Neuronal stem cell (in vitro differentiated cells): ENCODE data around the gene NPIPA3.
"Not testable (repeated sequence)": the region's sequence is repeated elsewhere in the genome, so short reads cannot be mapped to it uniquely, and the experiment has no call there.

Source experiments
- DNase-seq: peaks from one replicate; pipeline ENCODE4 v3.0.0-alpha.2; 2013; ENCODE audit warnings: low spot score
- H2AFZ ChIP-seq: one replicate; pipeline ENCODE4 v1.6.1; 2013; ENCODE audit warnings: mild to moderate bottlenecking, low read length, inconsistent platforms
- H2AK5ac ChIP-seq: 2 replicates; pipeline ENCODE4 v1.6.1; 2013; ENCODE audit warnings: low read depth, mild to moderate bottlenecking, inconsistent platforms, low read length, moderate library complexity, mixed read lengths
- H2BK120ac ChIP-seq: 2 replicates; pipeline ENCODE4 v1.6.1; 2013; ENCODE audit warnings: low read depth, mild to moderate bottlenecking, inconsistent platforms, low read length, moderate library complexity, mixed read lengths
- H2BK12ac ChIP-seq: one replicate; pipeline ENCODE4 v1.6.1; 2013; ENCODE audit warnings: low read length, inconsistent platforms
- H2BK15ac ChIP-seq: 2 replicates; pipeline ENCODE4 v1.6.1; 2013; ENCODE audit warnings: mild to moderate bottlenecking, low read length, inconsistent platforms, mixed read lengths
- H2BK5ac ChIP-seq: one replicate; pipeline ENCODE4 v1.6.1; 2013; ENCODE audit warnings: inconsistent platforms, mild to moderate bottlenecking, low read length, moderate library complexity
- H3K14ac ChIP-seq: one replicate; pipeline ENCODE4 v1.6.1; 2013; ENCODE audit warnings: low read length, inconsistent platforms
- H3K18ac ChIP-seq: 2 replicates; pipeline ENCODE4 v1.6.1; 2013; ENCODE audit warnings: low read length, inconsistent platforms
- H3K23ac ChIP-seq: 2 replicates; pipeline ENCODE4 v1.6.1; 2013; ENCODE audit warnings: low read depth, mild to moderate bottlenecking, mixed read lengths, low read length, inconsistent platforms; ENCODE audit not compliant: poor library complexity
- H3K27ac ChIP-seq: replicated peaks from 3 replicates; pipeline ENCODE4 v1.5.1; 2013; ENCODE audit warnings: low read length, inconsistent platforms
- H3K27me3 ChIP-seq, 3 experiments: 2 replicates each; pipeline ENCODE4 v1.6.1; 2013; ENCODE audit warnings: low read length in 3 of 3, mild to moderate bottlenecking in 2 of 3, inconsistent platforms in 1 of 3, low read depth in 1 of 3, mixed read lengths in 1 of 3, moderate library complexity in 1 of 3; ENCODE audit not compliant: control insufficient read depth in 3 of 3, insufficient read depth in 3 of 3
- H3K36me3 ChIP-seq, 2 donors: replicated peaks in 1 of 2; 2 replicates each; pipeline ENCODE4 v1.6.1; 2013; ENCODE audit warnings: low read length in 2 of 2; ENCODE audit not compliant: control insufficient read depth in 2 of 2, insufficient read depth in 2 of 2
- H3K4ac ChIP-seq: 2 replicates; pipeline ENCODE4 v1.6.1; 2013; ENCODE audit warnings: inconsistent platforms, mild to moderate bottlenecking, low read length, moderate library complexity
- H3K4me1 ChIP-seq, 2 donors: 1 replicate in 1 of 2; 2 replicates in 1 of 2; pipeline ENCODE4 v1.6.1; 2013; ENCODE audit warnings: low read length in 2 of 2, low read depth in 1 of 2; ENCODE audit not compliant: control insufficient read depth in 2 of 2, insufficient read depth in 1 of 2
- H3K4me2 ChIP-seq: one replicate; pipeline ENCODE4 v1.6.1; 2013; ENCODE audit warnings: mild to moderate bottlenecking, low read length, inconsistent platforms; ENCODE audit not compliant: insufficient read depth, poor library complexity, severe bottlenecking
- H3K4me3 ChIP-seq, 2 donors: 2 replicates each; pipeline ENCODE4 v1.5.1; 2013; ENCODE audit warnings: low read length in 2 of 2, mild to moderate bottlenecking in 2 of 2, inconsistent platforms in 1 of 2, moderate library complexity in 1 of 2
- H3K79me1 ChIP-seq: one replicate; pipeline ENCODE4 v1.6.1; 2013; ENCODE audit warnings: low read depth, mild to moderate bottlenecking, inconsistent platforms, low read length, moderate library complexity
- H3K9ac ChIP-seq: one replicate; pipeline ENCODE4 v1.6.1; 2013; ENCODE audit warnings: mild to moderate bottlenecking, low read depth, low read length, inconsistent platforms; ENCODE audit not compliant: poor library complexity
- H3K9me3 ChIP-seq, 2 donors: replicated peaks in 1 of 2; 2 replicates each; pipeline versions ENCODE3 to v1.6.1; 2013; ENCODE audit warnings: low read length in 2 of 2, mild to moderate bottlenecking in 2 of 2, inconsistent platforms in 1 of 2, low read depth in 1 of 2, mixed read lengths in 1 of 2, moderate library complexity in 1 of 2; ENCODE audit not compliant: control insufficient read depth in 2 of 2, insufficient read depth in 1 of 2
- H4K8ac ChIP-seq: one replicate; pipeline ENCODE4 v1.6.1; 2013; ENCODE audit warnings: low read depth, mild to moderate bottlenecking, inconsistent platforms, low read length, moderate library complexity
- H4K91ac ChIP-seq: one replicate; pipeline ENCODE4 v1.6.1; 2013; ENCODE audit warnings: low read length, low read depth, mild to moderate bottlenecking, inconsistent platforms; ENCODE audit not compliant: poor library complexity
- WGBS, 2 donors: extraction: QIAGEN DNeasy Blood & Tissue Kit; methylation state at CpG; one replicate each; pipeline ENCODE4 v1.1.7; 2013; ENCODE audit warnings: missing lambda C conversion rate in 2 of 2, mixed read lengths in 1 of 2; ENCODE audit not compliant: insufficient read length in 2 of 2, insufficient replicate concordance in 1 of 2; ENCODE audit errors: extremely low coverage in 2 of 2; 5-methylcytosine and 5-hydroxymethylcytosine counted together

The NPIPA3 gene

GRCh38 chr16:14702672-14703071, 539 bp upstream of the NPIPA3 start:
- not testable (repeated sequence) for DNase-seq, H3K14ac ChIP-seq, H2AFZ ChIP-seq, H2BK12ac ChIP-seq, H2BK15ac ChIP-seq, H4K8ac ChIP-seq, H3K9me3 ChIP-seq, H3K4ac ChIP-seq, H3K27me3 ChIP-seq, H4K91ac ChIP-seq, H3K27ac ChIP-seq, H2BK120ac ChIP-seq, H3K9ac ChIP-seq, H3K18ac ChIP-seq, H3K79me1 ChIP-seq, H3K4me3 ChIP-seq, H3K4me1 ChIP-seq, H3K4me2 ChIP-seq, H2BK5ac ChIP-seq, H3K23ac ChIP-seq, H2AK5ac ChIP-seq, H3K36me3 ChIP-seq
- WGBS, 2 donors, result no CpG with 5 or more reads among the region's 11 CpGs

- not testable (repeated sequence) for H3K4me2 ChIP-seq, H4K8ac ChIP-seq, H2BK120ac ChIP-seq, H2AK5ac ChIP-seq, H3K4me3 ChIP-seq, H3K79me1 ChIP-seq, H2BK15ac ChIP-seq, H2BK12ac ChIP-seq, H3K4me1 ChIP-seq, H2BK5ac ChIP-seq, H3K9me3 ChIP-seq, H3K9ac ChIP-seq, H3K14ac ChIP-seq, H3K27me3 ChIP-seq, H3K36me3 ChIP-seq, H4K91ac ChIP-seq, H3K4ac ChIP-seq, H3K23ac ChIP-seq, H3K27ac ChIP-seq, H2AFZ ChIP-seq, DNase-seq, H3K18ac ChIP-seq
- WGBS, 2 donors, result no CpG with 5 or more reads among the region's 28 CpGs
Observed at GRCh38 chr16:14733233-14733632, 30.0 kb downstream of the NPIPA3 start.

GRCh38 chr16:14740832-14741385, 37.7 kb downstream of the NPIPA3 start:
- not testable (repeated sequence) for H3K9me3 ChIP-seq, H3K27me3 ChIP-seq, H2AK5ac ChIP-seq, H4K8ac ChIP-seq, H3K9ac ChIP-seq, H2BK12ac ChIP-seq, H3K4ac ChIP-seq, H2BK15ac ChIP-seq, H3K4me2 ChIP-seq, H4K91ac ChIP-seq, H3K14ac ChIP-seq, H2BK120ac ChIP-seq, H3K4me1 ChIP-seq, H2BK5ac ChIP-seq, H3K18ac ChIP-seq, H2AFZ ChIP-seq, DNase-seq, H3K79me1 ChIP-seq, H3K4me3 ChIP-seq, H3K36me3 ChIP-seq, H3K27ac ChIP-seq, H3K23ac ChIP-seq
- WGBS, 2 donors, result no CpG with 5 or more reads among the region's 10 CpGs

GRCh38 chr16:14741794-14742193, 38.6 kb downstream of the NPIPA3 start:
- H3K4me3 ChIP-seq, H4K8ac ChIP-seq, H2AFZ ChIP-seq, H2BK12ac ChIP-seq, H3K4ac ChIP-seq, H3K9ac ChIP-seq, H3K9me3 ChIP-seq, H3K4me2 ChIP-seq, H2BK15ac ChIP-seq, H4K91ac ChIP-seq, H3K27ac ChIP-seq, H3K36me3 ChIP-seq, H3K79me1 ChIP-seq, H3K4me1 ChIP-seq, H2BK120ac ChIP-seq, H3K18ac ChIP-seq, H3K14ac ChIP-seq, H2AK5ac ChIP-seq, H3K27me3 ChIP-seq, H3K23ac ChIP-seq, DNase-seq, H2BK5ac ChIP-seq: not testable (repeated sequence)
- no CpG with 5 or more reads among the region's 11 CpGs for WGBS, 2 donors
